ENCODE measurements around the gene CALML5. TPM values are rescaled to one million over a fixed set of nuclear protein-coding genes. Genes with fewer than 3 reads are reported as not detected.
A peak's percentile ranks its signal among the peaks of the same experiment; 100 is the strongest.
"Not testable (repeated sequence)": the region's sequence is repeated elsewhere in the genome, so short reads cannot be mapped to it uniquely, and the experiment has no call there.

The CALML5 gene
- total RNA-seq, 1 donor from 2014 or later, result not detected

DNA sequence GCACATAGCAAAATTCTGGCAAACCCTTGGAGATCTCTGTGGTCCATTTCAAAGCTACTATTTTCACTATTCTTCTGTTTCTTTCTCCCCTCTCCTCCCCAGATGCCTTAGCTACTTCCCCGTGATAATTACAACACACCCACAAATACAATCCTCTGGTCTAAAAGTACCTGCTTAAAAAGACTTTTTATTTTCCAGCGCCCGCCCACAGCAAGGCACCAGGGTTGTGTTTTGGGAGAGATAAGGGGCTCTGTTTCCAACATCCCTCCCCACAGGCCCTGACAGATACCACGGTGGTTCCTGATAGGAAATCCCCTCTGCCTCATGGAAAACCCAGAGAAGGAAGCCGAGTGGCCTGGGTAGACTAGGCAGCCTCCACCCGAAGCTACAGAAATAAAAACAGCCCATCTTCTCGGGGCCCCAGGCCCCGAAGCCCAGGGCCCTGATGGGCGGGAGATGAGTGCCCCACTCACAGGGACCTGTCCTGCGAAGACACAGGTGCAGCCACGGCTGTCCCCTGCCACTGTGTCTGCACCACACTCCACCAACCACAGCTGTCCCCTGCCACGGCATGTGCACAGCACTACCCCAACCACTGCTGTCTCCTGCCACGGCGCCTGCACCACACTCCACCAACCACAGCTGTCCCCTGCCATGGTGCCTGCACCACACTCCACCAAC, 19.7 kb downstream of the CALML5 start:
- no peaks in the 10 kb centered on the region for H3K9me3 Mint-ChIP-seq (ENCODE audit: unreplicated experiment)
- peaks cover 7% of the 10 kb centered on the region for H3K36me3 Mint-ChIP-seq (ENCODE audit: low read depth, unreplicated experiment)
- H3K4me3 Mint-ChIP-seq (ENCODE audit: unreplicated experiment), result no peak overlapping the region
- TF ChIP-seq, protein P1, sequence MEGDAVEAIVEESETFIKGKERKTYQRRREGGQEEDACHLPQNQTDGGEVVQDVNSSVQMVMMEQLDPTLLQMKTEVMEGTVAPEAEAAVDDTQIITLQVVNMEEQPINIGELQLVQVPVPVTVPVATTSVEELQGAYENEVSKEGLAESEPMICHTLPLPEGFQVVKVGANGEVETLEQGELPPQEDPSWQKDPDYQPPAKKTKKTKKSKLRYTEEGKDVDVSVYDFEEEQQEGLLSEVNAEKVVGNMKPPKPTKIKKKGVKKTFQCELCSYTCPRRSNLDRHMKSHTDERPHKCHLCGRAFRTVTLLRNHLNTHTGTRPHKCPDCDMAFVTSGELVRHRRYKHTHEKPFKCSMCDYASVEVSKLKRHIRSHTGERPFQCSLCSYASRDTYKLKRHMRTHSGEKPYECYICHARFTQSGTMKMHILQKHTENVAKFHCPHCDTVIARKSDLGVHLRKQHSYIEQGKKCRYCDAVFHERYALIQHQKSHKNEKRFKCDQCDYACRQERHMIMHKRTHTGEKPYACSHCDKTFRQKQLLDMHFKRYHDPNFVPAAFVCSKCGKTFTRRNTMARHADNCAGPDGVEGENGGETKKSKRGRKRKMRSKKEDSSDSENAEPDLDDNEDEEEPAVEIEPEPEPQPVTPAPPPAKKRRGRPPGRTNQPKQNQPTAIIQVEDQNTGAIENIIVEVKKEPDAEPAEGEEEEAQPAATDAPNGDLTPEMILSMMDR (IDR thresholded peaks at IDR 0.05; ENCODE audit: unreplicated experiment), result no peak
- H3K27me3 Mint-ChIP-seq (ENCODE audit: unreplicated experiment), result peaks cover 2% of the 10 kb centered on the region
- DNase-seq (ENCODE audit: low spot score), result no peak
- peak overlapping the region; percentile 64 for H3K27ac Mint-ChIP-seq (ENCODE audit: unreplicated experiment)
- H3K4me1 Mint-ChIP-seq (ENCODE audit: unreplicated experiment), result peaks cover 28% of the 10 kb centered on the region

DNA sequence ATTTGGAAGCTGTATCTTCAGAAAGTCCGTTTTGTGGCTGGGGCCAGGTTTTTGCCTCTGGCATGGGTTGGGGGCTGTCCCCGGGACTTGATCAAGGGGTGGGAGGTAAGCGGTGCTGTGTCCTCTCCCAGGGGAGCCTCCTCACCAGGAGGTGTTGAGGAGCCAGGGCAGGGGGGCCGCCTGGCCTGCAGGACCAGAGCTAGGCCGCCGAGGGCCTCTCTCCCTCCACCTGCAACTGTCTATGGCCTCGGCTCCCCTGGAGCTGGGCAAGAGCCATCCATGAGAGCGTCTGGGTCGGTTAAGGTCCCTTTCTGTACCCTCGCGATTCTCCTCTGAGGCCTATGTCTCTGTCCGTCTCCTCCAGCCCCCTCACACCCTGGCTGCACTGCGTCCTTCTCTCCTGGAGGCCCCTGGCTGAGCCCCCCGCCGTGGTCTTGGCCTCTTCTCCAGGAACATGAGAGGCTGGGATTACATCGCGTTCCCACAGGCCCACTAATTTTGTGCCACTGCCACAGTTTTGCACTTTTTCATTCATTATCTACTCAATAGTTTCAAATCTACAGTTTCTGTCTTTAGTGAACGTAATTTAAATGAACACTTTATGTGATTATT, 20.6 kb downstream of the CALML5 start:
- Mint-ChIP-seq H3K27me3 (ENCODE audit: unreplicated experiment) (peaks cover 2% of the 10 kb centered on the region), H3K9me3 (ENCODE audit: unreplicated experiment) (no peaks in the 10 kb centered on the region), H3K27ac (ENCODE audit: unreplicated experiment) (peak overlapping the region; percentile 64), H3K4me1 (ENCODE audit: unreplicated experiment) (peaks cover 28% of the 10 kb centered on the region), H3K36me3 (ENCODE audit: low read depth, unreplicated experiment) (peaks cover 7% of the 10 kb centered on the region), H3K4me3 (ENCODE audit: unreplicated experiment) (no peak overlapping the region)
- no peak for DNase-seq (ENCODE audit: low spot score)
- TF ChIP-seq, protein P1 (IDR thresholded peaks at IDR 0.05; ENCODE audit: unreplicated experiment), result no peak

DNA sequence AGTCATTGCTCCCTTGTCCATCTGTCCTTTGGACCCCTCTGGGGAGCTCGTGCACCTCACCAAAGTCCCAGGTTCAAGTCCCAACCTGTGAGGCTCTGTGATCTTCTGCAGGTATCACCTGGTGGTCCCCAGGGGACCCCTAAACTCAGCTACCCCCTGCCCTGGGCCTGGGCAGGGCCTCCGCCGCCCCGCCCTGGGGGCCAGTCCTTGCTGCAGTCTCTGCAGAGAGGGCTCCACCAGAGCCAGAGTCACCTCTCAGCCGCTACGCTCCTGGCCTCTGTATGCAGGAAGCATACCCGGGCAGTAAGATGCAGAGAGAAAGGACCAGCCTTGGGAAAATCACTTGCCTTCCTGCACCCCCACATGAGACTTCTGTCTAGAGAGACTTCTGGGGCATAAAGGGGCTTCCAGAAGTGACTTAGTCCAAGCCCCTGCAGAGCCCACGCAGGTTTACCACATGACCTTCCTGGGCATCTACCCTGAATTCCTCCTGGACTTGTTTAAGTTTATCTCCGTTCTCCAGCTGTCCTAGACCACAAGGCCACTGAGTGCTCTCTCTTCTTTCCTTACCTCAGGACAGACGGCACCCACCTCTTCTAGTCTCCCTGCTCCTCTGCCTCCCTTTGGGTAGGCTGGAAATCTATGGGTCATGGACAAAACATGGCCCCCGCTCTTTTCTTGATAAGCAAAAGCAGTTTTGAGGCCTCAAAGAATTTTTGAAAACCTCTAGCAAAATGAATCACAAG, 21.2 kb downstream of the CALML5 start:
- peaks cover 28% of the 10 kb centered on the region for H3K4me1 Mint-ChIP-seq (ENCODE audit: unreplicated experiment)
- H3K27ac Mint-ChIP-seq (ENCODE audit: unreplicated experiment), result no peak overlapping the region
- peak overlapping the region; percentile 17 for H3K4me3 Mint-ChIP-seq (ENCODE audit: unreplicated experiment)
- DNase-seq (ENCODE audit: low spot score), result no peak
- H3K36me3 Mint-ChIP-seq (ENCODE audit: low read depth, unreplicated experiment), result peaks cover 7% of the 10 kb centered on the region
- TF ChIP-seq, protein P1 (IDR thresholded peaks at IDR 0.05; ENCODE audit: unreplicated experiment), result no peak
- H3K27me3 Mint-ChIP-seq (ENCODE audit: unreplicated experiment), result peaks cover 2% of the 10 kb centered on the region
- no peaks in the 10 kb centered on the region for H3K9me3 Mint-ChIP-seq (ENCODE audit: unreplicated experiment)

DNA sequence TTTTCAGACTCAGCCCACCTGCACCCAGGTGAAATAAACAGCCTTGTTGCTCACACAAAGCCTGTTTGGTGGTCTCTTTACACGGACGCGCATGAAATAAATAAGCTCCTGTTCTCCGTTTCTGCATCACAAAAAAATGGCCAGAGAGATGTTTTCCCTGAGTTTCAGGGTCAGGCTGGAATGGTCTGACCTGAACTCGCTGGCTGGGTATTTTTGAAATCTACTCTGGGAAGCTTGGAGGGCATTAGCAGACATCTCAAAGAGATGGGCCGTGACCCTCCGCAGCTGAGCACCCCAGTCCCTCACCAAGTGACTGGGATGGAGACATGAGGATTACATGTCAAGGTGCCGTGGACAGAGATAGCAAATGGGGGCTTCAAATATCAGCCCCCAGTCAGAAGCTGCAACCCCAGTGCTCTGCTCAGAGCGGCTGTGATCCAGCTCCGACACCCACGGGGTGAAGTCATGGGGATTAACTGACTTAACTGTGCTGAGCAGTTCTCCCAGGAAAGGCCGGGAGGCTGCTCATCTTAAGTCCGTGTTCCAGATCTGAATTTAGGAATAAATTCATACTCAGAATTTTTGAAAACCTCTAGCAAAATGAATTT, 22.3 kb downstream of the CALML5 start:
- Mint-ChIP-seq H3K9me3 (ENCODE audit: unreplicated experiment) (peaks cover 2% of the 10 kb centered on the region), H3K27me3 (ENCODE audit: unreplicated experiment) (peaks cover 7% of the 10 kb centered on the region), H3K36me3 (ENCODE audit: low read depth, unreplicated experiment) (peaks cover 12% of the 10 kb centered on the region), H3K4me3 (ENCODE audit: unreplicated experiment) (no peak overlapping the region), H3K4me1 (ENCODE audit: unreplicated experiment) (peaks cover 28% of the 10 kb centered on the region), H3K27ac (ENCODE audit: unreplicated experiment) (peak overlapping the region; percentile 10)
- no peak for DNase-seq (ENCODE audit: low spot score)
- TF ChIP-seq, protein P1 (IDR thresholded peaks at IDR 0.05; ENCODE audit: unreplicated experiment), result no peak

DNA sequence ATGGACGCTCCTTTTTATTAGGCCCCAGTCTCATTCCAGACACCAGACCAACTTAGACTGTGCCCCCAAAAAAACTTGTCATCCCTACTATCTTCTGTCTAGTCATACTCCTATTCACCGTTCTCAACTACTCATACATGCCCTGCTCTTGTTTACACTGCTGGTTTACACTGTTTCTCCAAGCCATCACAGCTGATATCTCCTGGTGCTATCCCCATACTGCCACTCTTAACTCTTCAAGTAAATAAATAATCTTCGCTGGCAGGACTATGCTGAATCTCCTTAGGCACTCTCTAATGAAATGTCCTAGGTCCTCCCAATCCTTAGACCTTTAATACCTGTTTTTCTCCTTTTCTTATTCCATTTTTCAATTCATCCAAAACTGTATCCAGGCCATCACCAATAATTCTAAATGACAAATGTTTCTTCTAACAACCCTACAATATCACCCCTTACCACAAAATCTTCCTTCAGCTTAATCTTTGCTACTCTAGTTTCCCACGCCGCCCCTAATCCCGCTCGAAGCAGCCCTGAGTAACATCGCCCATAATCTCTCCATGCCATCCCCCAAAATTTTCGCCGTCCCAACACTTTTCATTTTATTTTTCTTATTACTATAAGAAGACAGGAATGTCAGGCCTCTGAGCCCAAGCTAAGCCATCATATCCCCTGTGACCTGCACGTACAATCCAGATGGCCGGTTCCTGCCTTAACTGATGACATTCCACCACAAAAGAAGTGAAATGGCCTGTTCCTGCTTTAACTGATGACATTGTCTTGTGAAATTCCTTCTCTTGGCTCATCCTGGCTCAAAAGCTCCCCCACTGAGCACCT, 23.2 kb downstream of the CALML5 start:
- not testable (repeated sequence) for H3K4me3 Mint-ChIP-seq (ENCODE audit: unreplicated experiment)
- H3K4me1 Mint-ChIP-seq (ENCODE audit: unreplicated experiment), result peaks cover 25% of the 10 kb centered on the region

DNA sequence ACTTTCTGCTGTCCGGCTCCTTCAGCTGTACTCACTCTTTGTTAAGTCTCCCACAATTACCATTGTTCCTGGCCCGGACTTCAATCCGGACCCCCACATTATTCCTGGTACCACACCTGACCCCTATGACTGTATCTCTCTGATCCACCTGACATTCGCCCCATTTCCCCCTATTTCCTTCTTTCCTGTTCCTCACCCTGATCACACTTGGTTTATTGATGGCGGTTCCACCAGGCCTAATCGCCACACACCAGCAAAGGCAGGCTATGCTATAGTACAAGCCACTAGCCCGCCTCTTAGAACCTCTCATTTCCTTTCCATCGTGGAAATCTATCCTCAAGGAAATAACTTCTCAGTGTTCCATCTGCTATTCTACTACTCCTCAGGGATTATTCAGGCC, 24.3 kb downstream of the CALML5 start:
- H3K9me3 Mint-ChIP-seq (ENCODE audit: unreplicated experiment); H3K4me3 Mint-ChIP-seq (ENCODE audit: unreplicated experiment); H3K27me3 Mint-ChIP-seq (ENCODE audit: unreplicated experiment); DNase-seq (ENCODE audit: low spot score); H3K27ac Mint-ChIP-seq (ENCODE audit: unreplicated experiment): not testable (repeated sequence)
- Mint-ChIP-seq H3K4me1 (ENCODE audit: unreplicated experiment) (peaks cover 20% of the 10 kb centered on the region), H3K36me3 (ENCODE audit: low read depth, unreplicated experiment) (peaks cover 15% of the 10 kb centered on the region)

More for the DNA sequence above, 23.2 kb downstream of the CALML5 start:
- DNase-seq (ENCODE audit: low spot score); H3K27me3 Mint-ChIP-seq (ENCODE audit: unreplicated experiment); H3K9me3 Mint-ChIP-seq (ENCODE audit: unreplicated experiment): not testable (repeated sequence)
- Mint-ChIP-seq H3K27ac (ENCODE audit: unreplicated experiment) (peak overlapping the region; percentile 10), H3K36me3 (ENCODE audit: low read depth, unreplicated experiment) (peaks cover 15% of the 10 kb centered on the region)

DNA sequence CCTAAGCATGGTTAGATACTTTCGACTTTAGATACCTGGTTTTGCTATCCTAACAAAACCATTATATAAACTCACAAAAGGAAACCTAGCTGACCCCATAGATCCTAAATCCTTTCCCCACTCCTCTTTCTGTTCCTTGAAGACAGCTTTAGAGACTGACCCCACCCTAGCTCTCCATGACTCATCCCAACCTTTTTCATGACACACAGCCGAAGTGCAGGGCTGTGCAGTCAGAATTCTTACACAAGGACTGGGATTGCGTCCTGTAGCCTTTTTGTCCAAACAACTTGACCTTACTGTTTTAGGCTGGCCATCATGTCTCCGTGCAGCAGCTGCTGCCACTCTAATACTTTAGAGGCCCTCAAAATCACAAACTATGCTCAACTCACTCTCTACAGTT, 24.7 kb downstream of the CALML5 start:
- H3K4me3 Mint-ChIP-seq (ENCODE audit: unreplicated experiment); DNase-seq (ENCODE audit: low spot score); H3K27ac Mint-ChIP-seq (ENCODE audit: unreplicated experiment); H3K27me3 Mint-ChIP-seq (ENCODE audit: unreplicated experiment); H3K9me3 Mint-ChIP-seq (ENCODE audit: unreplicated experiment): not testable (repeated sequence)
- peaks cover 15% of the 10 kb centered on the region for H3K36me3 Mint-ChIP-seq (ENCODE audit: low read depth, unreplicated experiment)
- peaks cover 18% of the 10 kb centered on the region for H3K4me1 Mint-ChIP-seq (ENCODE audit: unreplicated experiment)
